Activated naive CD8-positive, alpha-beta T cell treated with anti-CD3 and anti-CD28 coated beads, Interleukin-2, amount 50 U/mL, for 16 hours (primary cell): Measurements from ENCODE around the gene BCAM.
"Not testable (repeated sequence)": the region's sequence is repeated elsewhere in the genome, so short reads cannot be mapped to it uniquely, and the experiment has no call there.

Experiments
- DNase-seq: peaks from one replicate; pipeline ENCODE4 v3.0.0-alpha.2; 2020; ENCODE audit warnings: low read depth, low spot score

Gene BCAM

DNA sequence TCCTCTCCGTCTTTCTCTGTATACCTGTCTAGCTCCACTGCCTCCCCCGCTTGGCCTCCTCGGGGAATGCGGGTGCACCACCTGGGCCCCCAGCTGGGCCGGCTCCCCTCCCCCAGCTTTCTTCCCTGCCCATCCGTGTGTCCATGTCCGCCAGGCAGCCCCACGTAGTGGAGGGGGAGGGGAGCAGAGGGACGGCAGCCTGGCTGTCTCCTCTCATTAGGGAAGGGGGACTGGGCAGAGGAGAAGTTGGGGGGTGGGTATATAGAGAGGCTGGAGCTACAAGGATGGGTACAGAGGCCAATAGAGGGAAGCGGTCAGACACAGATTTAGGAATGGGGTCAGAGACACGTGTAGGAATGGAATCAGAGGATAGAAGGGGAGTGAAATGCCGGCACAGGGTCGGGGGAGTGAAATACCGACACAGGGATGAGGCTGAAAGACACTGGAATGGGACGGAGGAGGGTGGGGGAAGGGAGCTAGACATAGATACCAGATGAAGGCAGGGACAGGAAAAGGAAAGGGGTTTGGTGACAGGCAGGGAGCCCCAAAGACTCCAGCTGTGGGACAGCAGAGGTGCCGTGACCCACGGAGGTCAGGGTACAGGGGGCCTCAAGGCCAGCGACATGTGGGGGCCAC is 40.0 kb downstream of the BCAM start:
- DNase-seq, result no peak

DNA sequence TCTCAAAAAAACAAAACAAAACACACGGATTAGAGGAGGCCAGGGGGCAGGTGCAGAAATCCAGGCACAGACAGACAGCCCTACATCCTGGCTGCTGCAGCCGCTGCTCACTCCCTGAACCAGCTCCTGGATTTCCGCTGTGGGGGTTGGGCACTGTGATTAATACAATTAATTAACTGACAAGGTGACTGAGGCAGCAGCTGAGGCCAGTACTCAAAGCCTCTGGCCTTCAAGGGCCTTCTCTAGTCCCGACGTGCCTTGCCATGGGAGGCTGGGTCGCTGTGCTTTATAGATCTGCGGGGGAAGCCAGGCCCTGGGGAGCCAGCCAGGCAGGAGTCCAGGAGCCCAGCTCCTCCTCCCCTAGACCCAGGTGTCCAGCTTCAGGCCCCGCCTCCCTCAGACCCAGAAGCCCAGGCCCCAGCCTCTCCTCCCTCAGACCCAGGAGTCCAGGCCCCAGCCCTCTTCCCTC is 41.8 kb downstream of the BCAM start:
- DNase-seq, result no peak

DNA sequence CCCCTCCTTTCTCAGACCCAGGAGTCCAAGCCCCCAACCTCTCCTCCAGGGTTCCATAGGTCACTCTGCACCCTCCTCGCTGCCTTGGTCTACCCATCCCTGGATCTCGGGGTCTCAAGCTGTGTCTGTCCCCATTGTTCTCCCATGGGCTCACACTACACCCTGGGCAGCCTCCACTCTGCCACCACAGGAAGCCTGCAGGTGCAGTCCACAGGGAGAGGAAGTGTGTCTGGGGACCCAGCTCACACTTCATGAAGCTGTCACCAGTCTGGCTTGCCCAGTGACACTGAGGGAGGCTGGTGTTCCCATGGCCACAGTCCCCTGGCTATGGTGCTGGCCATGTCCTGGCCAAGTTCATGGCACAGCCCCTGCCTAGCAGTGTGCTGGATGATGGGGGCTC is 42.5 kb downstream of the BCAM start:
- DNase-seq, result no peak

DNA sequence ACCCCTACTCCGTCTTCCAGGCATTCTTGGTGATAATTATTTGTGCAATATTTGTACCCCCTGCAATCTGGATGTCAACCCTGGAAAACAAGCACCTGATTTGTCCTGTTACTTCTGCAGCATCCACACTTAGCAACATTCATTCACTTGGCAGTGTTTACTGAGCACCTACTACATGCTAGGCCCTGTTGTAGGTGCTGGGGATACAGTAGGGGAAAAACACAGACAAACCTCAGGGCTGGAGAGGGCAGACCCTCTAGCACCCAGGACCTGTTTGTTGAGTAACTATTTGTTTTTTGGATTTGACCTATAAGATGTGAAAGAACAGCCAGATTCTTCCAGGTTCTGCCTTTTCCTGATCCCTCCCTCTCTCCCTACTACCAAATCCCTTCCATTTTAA is 46.7 kb downstream of the BCAM start:
- no peak for DNase-seq

DNA sequence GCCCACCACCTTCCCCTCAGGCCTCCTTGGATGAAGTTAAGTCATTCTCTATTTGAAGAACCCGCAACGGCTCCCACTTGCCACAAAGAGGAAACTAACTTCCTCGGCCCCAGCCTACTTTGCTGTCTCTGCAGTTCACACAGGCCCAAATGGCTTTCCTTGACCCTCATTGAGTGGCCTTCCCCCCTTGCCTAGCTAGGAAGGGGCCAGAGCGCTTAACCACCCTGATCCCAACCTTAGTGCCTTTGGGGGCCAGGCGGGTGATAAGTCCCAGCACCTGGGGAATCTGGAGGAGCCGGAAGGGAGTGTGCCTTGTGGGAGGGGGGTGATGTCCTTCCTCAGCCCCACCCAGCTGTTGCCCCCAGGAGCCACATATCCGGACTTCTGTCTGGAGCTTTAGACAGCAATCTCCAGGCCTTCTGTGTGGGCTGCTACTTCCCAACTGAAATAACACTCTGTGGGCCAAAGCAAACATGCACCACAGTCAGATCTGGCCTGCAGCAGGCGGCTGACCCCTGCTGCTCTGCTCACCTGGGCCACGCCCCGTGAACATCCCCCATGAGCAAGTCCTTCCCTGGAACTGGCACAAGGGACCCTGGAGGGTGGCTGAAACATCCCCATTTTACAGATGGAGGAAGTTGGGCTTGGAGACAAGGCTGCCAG is 47.6 kb downstream of the BCAM start:
- DNase-seq, result no peak

DNA sequence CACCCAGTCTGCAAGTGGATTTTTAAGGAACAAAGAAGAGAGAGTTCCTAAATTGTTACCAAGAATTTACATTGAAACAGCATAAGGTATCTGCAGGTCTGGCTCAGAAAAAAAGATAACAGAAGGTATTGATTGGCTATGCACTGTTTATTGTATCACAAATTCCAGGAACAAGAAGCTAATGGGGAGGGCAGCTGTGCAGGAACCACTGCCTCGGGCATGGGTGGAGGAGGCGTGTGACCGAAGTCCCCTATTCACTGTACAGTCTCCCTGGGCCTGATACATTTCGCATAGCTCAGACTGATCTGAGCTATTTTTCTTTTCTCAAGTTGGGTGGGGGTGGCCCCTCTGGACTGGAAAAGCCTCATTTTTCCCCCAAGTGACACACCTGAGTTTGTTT is 48.9 kb downstream of the BCAM start:
- DNase-seq, result no peak

DNA sequence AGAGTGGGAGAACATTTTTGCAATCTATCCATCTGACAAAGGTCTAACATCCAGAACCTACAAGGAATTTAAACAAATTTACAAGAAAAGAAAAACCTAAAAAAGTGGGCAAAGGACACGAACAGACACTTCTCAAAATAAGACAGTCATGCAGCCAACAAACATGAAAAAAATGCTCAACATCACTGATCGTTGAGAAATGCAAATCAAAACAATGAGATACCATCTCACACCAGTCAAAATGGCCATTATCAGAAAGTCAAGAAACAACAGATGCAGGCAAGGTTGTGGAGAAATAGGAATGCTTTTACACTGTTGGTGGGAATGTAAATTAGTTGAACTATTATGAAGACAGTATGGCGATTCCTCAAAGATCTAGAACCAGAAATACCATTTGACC is 52.7 kb downstream of the BCAM start:
- DNase-seq, result not testable (repeated sequence)

DNA sequence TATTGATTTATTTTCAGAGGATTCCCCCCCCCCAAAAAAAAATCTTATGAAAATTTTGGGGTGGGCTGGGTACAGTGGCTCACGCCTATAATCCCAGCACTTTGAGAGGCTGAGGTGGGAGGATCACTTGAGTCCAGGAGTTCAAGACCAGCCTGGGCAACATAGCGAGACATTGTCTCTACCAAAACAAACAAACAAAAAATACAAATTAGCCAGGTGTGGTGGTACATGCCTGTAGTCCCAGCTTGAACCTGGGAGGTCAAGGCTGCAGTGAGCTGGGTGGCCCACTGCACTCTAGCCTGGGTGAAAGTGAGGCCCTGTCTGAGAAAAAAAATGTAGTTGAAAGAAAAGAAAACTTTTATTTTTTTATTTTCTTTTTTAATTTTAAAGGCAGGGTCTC is 55.1 kb downstream of the BCAM start:
- DNase-seq, result no peak

DNA sequence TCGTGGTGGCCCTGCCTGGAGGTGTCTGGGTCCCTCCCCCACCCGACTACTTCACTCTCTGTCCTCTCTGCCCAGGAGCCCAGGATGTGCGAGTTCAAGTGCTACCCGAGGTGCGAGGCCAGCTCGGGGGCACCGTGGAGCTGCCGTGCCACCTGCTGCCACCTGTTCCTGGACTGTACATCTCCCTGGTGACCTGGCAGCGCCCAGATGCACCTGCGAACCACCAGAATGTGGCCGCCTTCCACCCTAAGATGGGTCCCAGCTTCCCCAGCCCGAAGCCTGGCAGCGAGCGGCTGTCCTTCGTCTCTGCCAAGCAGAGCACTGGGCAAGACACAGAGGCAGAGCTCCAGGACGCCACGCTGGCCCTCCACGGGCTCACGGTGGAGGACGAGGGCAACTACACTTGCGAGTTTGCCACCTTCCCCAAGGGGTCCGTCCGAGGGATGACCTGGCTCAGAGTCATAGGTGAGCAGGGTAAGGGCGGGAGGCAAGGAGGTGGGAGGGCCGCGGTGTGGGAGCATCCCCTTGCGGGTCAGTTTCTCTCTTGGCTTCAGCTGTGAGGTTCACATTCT is 56.4 kb downstream of the BCAM start:
- no peak for DNase-seq

DNA sequence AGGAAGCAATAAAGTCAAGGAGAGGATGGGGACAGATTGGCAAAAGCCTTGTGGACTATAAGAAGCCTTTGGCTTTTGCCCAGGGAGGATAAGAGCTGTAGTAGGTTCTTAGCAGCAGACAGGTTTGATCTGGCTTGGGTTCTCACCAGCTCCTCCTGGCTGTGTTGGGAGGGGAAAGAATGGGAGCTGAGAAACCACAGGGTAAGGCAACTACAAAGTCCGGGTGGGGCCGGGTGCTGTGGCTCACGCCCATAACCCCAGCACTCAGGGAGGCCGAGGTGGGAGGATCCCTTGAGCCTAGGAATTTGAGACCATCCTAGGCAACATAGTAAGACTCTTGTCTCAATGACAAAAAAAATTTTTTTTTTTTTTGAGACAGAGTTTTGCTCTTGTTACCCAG is 57.8 kb downstream of the BCAM start:
- no peak for DNase-seq

DNA sequence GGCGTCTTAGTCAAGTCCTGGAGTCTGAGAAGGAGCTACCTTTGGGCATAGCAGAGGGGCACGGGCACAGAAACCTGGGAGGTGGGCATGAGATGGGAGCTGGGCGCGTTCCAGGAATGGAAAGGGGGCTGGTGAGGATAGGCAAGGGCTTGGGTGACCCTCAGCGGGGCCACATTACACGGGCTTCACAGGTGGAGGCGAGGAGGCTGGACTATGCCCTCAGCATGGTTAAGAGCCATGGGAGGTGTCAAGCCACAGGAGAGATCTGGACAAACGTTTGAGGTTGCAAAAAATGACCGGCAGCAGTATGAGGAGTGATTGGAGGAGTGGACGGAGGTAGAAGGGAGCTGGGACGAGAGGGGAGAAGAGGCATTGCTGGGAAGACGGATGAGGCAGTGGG is 58.7 kb downstream of the BCAM start:
- no peak for DNase-seq

DNA sequence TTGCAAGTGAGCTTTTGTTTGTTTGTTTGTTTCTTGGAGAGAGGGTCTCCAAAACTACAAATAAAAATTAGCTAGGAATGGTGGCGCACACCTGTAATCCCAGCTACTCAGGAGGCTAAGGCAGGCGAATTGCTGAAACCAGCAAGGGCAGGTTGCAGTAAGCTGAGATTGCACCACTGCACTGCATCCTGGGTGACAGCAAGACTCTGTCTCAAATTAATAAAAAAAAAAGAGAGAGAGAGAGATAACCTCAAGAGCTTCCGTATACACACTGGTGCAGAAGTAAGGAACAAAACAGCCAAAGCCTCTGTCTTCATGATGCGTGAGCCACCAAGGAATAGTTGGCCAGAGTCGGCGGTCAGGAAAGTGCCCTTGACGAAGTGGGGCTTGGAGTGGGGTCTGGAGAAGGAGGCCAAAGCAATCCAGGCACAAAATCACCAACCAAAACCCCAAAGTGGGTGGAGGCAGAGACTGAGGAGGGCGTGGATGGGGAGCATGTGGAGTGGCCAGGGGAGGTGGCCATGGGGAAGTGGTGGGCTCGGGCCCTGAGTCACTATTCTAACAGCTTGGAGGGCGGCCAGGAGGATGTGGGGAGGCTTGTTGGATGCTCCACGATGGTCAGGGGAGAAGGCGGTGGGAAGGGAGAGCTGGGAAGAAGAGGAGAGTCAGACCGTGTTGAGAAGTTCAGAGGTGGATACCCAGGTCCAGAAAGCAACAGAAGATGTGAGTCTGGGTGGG is 61.0 kb downstream of the BCAM start:
- DNase-seq, result no peak
